Heart left ventricle (tissue), 16 donors: ENCODE data around the gene SCYGR6. TPM values are rescaled to one million over a fixed set of nuclear protein-coding genes. Genes with fewer than 3 reads are reported as not detected.
A peak's percentile ranks its signal among the peaks of the same experiment; 100 is the strongest.
"Not testable (repeated sequence)": the region's sequence is repeated elsewhere in the genome, so short reads cannot be mapped to it uniquely, and the experiment has no call there.

Experiments
- ATAC-seq, 4 donors: fragments of 200-7000 bp; cut with Tn5 transposase; one replicate each; pipeline ENCODE4 v1.9.1; 2020 to 2022; ENCODE audit warnings: moderate library complexity in 4 of 4, mild to moderate bottlenecking in 3 of 4, moderate number of reproducible peaks in 1 of 4
- DNase-seq, 5 donors: peaks; one replicate each; pipeline ENCODE4 v3.0.0-alpha.2; 2020
- H3K27ac ChIP-seq, 12 donors: fragments of 200-600 bp; sonication (generic) in 4 of 12; one replicate each; pipeline versions ENCODE4 v1.5.0 to v1.8.0; 2016 to 2022; ENCODE audit warnings: mild to moderate bottlenecking in 2 of 12
- H3K27me3 ChIP-seq, 9 donors: fragments of 200-600 bp; sonication (generic) in 2 of 9; one replicate each; pipeline versions ENCODE4 v1.5.1 to v1.8.0; 2016 to 2022; ENCODE audit warnings: mild to moderate bottlenecking in 3 of 9
- H3K36me3 ChIP-seq, 9 donors: fragments of 200-600 bp; sonication (generic) in 2 of 9; one replicate each; pipeline versions ENCODE4 v1.5.0 to v1.8.0; 2018 to 2022; ENCODE audit warnings: mild to moderate bottlenecking in 2 of 9
- H3K4me1 ChIP-seq, 12 donors: fragments of 200-600 bp; sonication (generic) in 4 of 12; one replicate each; pipeline versions ENCODE4 v1.5.0 to v1.8.0; 2016 to 2022; ENCODE audit warnings: mild to moderate bottlenecking in 3 of 12
- H3K4me3 ChIP-seq, 12 donors: fragments of 200-600 bp; sonication (generic) in 4 of 12; one replicate each; pipeline versions ENCODE4 v1.5.0 to v1.8.0; 2017 to 2022; ENCODE audit warnings: mild to moderate bottlenecking in 9 of 12, moderate library complexity in 4 of 12
- H3K9me3 ChIP-seq, 12 donors: fragments of 200-600 bp; sonication (generic) in 4 of 12; one replicate each; pipeline versions ENCODE4 v1.5.0 to v1.8.0; 2016 to 2022; ENCODE audit warnings: mild to moderate bottlenecking in 1 of 12
- CTCF ChIP-seq, 12 donors: fragments of 200-600 bp; sonication (generic) in 4 of 12; IDR thresholded peaks; one replicate each; pipeline versions ENCODE4 v1.5.0 to v1.8.0; 2018 to 2022; ENCODE audit warnings: antibody characterized with exemption in 12 of 12, mild to moderate bottlenecking in 5 of 12
- POLR2A ChIP-seq, 2 donors: fragments of 450-650 bp; IDR thresholded peaks; one replicate each; pipeline ENCODE4 v1.6.1; 2017; ENCODE audit warnings: antibody characterized with exemption in 2 of 2, mild to moderate bottlenecking in 2 of 2, moderate library complexity in 2 of 2
- WGBS, 4 donors: extraction: QIAGEN DNeasy Blood & Tissue Kit in 2 of 4; methylation state at CpG; one replicate each; pipeline versions ENCODE4 v1.1.5 to v1.1.7; 2013 to 2018; 5-methylcytosine and 5-hydroxymethylcytosine counted together
- intact Hi-C, 10 donors: fragments of 100-400 bp; cut with DNase I; formaldehyde crosslinking; loops; one replicate each; pipeline versions ENCODE4 v1.11.1 to v1.14.2; 2022
- polyA plus RNA-seq, 2 donors: library from polyadenylated mRNA; stranded (reverse); fragments of 200-250 nt; gene quantifications; one replicate each; pipeline ENCODE4 v1.2.3, GENCODE V29; 2013
- total RNA-seq, 9 donors: library from RNA; depleted of rRNA in 2 of 9; stranded (reverse); fragments of >200 nt in 2 of 9; fragmentation: NEBNext Ultra II Directional in 3 of 9; extraction: Animal tissue kit (Norgen Biotek cat#: 25700) in 3 of 9; gene quantifications; one replicate each; pipeline versions ENCODE4 v1.1.0 to v1.2.4, GENCODE V29; 2016 to 2023
- donor health status: ischemic (EF 13 %, LVEDD 7.1; RV severe dilation, severe dysfunction).
- donor health status: healthy with polysubstance abuse.
- donor health status: DM: no; HTN: yes; CAD: no.
- donor health status: DM: no; HTN: no; CAD: no.
- donor health status: ischemic (EF 25% LVEDD 6.9; RV normal size, moderate dysfunction).
- donor health status: ischemic (EF 25% LVEDD 5.7; RV mildly dilated, moderate dysfunction).
- donor health status: healthy.
- donor health status: DM: yes; HTN: yes; CAD: no.
- donor health status: ischemic (EF 35%, LVEDD 5.7; RV mildly dilated, moderate dysfunction).
- donor health status: nonischemic (EF 11% LVEDD 7.7; RV severe dilation, severe dysfunction).
- donor health status: DM: yes; HTN: yes; CAD: no.
- donor health status: PGD.
- donor health status: ischemic (EF 29% LVEDD 5.4; RV normal size, mild dysfunction).
- donor health status: nonischemic (EF 23%, LVEDD 6.1; RV moderate dilation, normal function).

SCYGR6 gene
- total and polyA plus RNA-seq, 11 donors = not detected

GRCh38 chr2:227761740-227762476 lies 37.4 kb upstream of the SCYGR6 start:
- H3K9me3 ChIP-seq = no peaks in the 10 kb centered on the region
- no peak overlapping the region for H3K27ac ChIP-seq
- intact Hi-C loops = loop anchor here in 3 of 10 donors (5.0 to 10.0 kb wide), 4 partner anchors 100 to 627 kb away; partner anchors contain the start of gene AGFG1 (in 1 of the 3)
- ATAC-seq (no peak), DNase-seq (no peak)
- peaks cover 0 to 10% (median 0%) of the 10 kb centered on the region in 9 donors for H3K27me3 ChIP-seq
- H3K4me3 ChIP-seq = no peak overlapping the region
- no peaks in the 10 kb centered on the region for H3K36me3 ChIP-seq
- peaks cover 0 to 10% (median 5%) of the 10 kb centered on the region in 12 donors for H3K4me1 ChIP-seq
- no peak for TF ChIP-seq POLR2A (IDR thresholded peaks at IDR 0.05)
- no peak for TF ChIP-seq CTCF (IDR thresholded peaks at IDR 0.05)
- 81 to 85% (median 84%) methylated on average over 6 of the region's 6 CpGs for WGBS, 4 donors

- ATAC-seq (no peak), DNase-seq (no peak)
- Histone ChIP-seq H3K4me3 (no peak overlapping the region), H3K4me1 (no peaks in the 10 kb centered on the region), H3K36me3 (no peaks in the 10 kb centered on the region), H3K9me3 (no peaks in the 10 kb centered on the region), H3K27ac (no peak overlapping the region), H3K27me3 (peaks cover 0 to 10% (median 0%) of the 10 kb centered on the region in 9 donors)
- intact Hi-C loops = loop anchor here in 3 of 10 donors (5.0 to 10.0 kb wide), 4 partner anchors 97 to 625 kb away; partner anchors contain the start of gene AGFG1 (in 1 of the 3)
- TF ChIP-seq CTCF (IDR thresholded peaks at IDR 0.05) (no peak), POLR2A (IDR thresholded peaks at IDR 0.05) (no peak)
- 62 to 71% (median 65%) methylated on average over 13 of the region's 13 CpGs for WGBS, 4 donors
These were observed 35.0 kb upstream of the SCYGR6 start for GRCh38 chr2:227759411-227760118.

DNA sequence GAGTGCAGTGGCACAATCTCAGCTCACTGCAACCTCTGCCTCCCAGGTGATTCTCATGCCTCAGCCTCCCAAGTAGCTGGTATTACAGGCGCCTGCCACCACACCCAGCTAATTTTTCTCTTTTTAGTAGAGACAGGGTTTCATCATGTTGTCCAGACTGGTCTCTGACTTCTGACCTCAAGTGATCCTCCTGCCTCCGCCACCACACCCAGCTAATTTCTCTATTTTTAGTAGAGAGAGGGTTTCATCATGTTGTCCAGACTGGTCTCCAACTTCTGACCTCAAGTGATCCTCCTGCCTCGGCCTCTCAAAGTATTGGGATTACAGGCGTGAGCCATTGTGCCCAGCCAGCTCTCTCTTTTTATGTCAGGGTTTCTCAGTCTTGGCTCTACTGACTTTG lies 31.7 kb upstream of the SCYGR6 start:
- H3K27ac ChIP-seq, DNase-seq, H3K36me3 ChIP-seq, H3K9me3 ChIP-seq, H3K27me3 ChIP-seq, H3K4me3 ChIP-seq, H3K4me1 ChIP-seq, ATAC-seq, intact Hi-C loops: not testable (repeated sequence)
- 66 to 79% (median 69%) methylated on average over 4 of the region's 4 CpGs for WGBS, 4 donors

- H3K27ac ChIP-seq = no peak overlapping the region
These were observed 23.5 kb upstream of the SCYGR6 start for GRCh38 chr2:227748079-227748478.

More at GRCh38 chr2:227748079-227748478, 23.5 kb upstream of the SCYGR6 start:
- no peaks in the 10 kb centered on the region for H3K36me3 ChIP-seq
- intact Hi-C loops = no loop called here
- no peaks in the 10 kb centered on the region for H3K9me3 ChIP-seq
- DNase-seq = no peak
- no peaks in the 10 kb centered on the region for H3K4me1 ChIP-seq
- no peak for ATAC-seq
- 53 to 64% (median 57%) methylated on average over 6 of the region's 6 CpGs for WGBS, 4 donors
- H3K4me3 ChIP-seq = no peak overlapping the region
- peaks cover 0 to 8% (median 0%) of the 10 kb centered on the region in 9 donors for H3K27me3 ChIP-seq
- TF ChIP-seq POLR2A (IDR thresholded peaks at IDR 0.05) = no peak
- peak in 2 of 12 donors; percentile 9 to 13 for TF ChIP-seq CTCF (IDR thresholded peaks at IDR 0.05)
